Erythroblast (primary cell): ENCODE data around the gene CD320.
"Not testable (repeated sequence)": the region's sequence is repeated elsewhere in the genome, so short reads cannot be mapped to it uniquely, and the experiment has no call there.

Experiments used
- GATA1 ChIP-seq: IDR thresholded peaks from 2 replicates; pipeline ENCODE4 v1.6.1; 2011; ENCODE audit warnings: low read depth, mild to moderate bottlenecking, control low read depth, low read length, moderate library complexity
- POLR2A ChIP-seq: IDR thresholded peaks from 2 replicates; pipeline ENCODE4 v1.6.1; 2011; ENCODE audit warnings: mild to moderate bottlenecking, low read length

- TF ChIP-seq POLR2A, GATA1: not testable (repeated sequence)
Measured at GRCh38 chr19:8341504-8341903, 33.3 kb upstream of the CD320 start.
